Endothelial cell of umbilical vein (primary cell): ENCODE results near the gene RBM39. TPM values are rescaled to one million over a fixed set of nuclear protein-coding genes. Genes with fewer than 3 reads are reported as not detected.

Source experiments
- BruUV-seq: library from RNA; stranded (reverse); fragments of 400-500 nt; replicated peaks from 2 replicates; lab custom pipeline; 2021; lab: Mats Ljungman, UMichigan
- CTCF ChIA-PET: fragments of 300-600, 350-600 bp; sonication (Branson Sonifier 250); formaldehyde crosslinking; loops from one replicate; lab custom pipeline; 2021; ENCODE audit warnings: antibody characterized with exemption, inconsistent platforms; lab: Charles Lee
- POLR2A ChIA-PET: fragments of 300-600, 350-600 bp; sonication (Branson Sonifier 250); formaldehyde crosslinking; loops from one replicate; lab custom pipeline; 2021; ENCODE audit warnings: antibody characterized with exemption, inconsistent platforms; lab: Charles Lee
- DNase-seq: peaks from one replicate; pipeline ENCODE4 v3.0.0-alpha.2; 2011; ENCODE audit warnings: low read depth, low spot score
- FAIRE-seq: peaks from 2 replicates; lab custom pipeline; 2011; peaks lifted over from hg19 to GRCh38; lab: Jason Lieb, UNC
- H2AFZ ChIP-seq: 2 replicates; pipeline ENCODE4 v1.6.0; 2012; ENCODE audit warnings: low read depth, low read length, control low read depth, inconsistent platforms
- H3K27ac ChIP-seq: 2 replicates; pipeline ENCODE4 v1.5.1; 2011; ENCODE audit warnings: low read depth, mild to moderate bottlenecking, control low read depth, low read length, moderate library complexity; ENCODE audit not compliant: insufficient read depth
- H3K27me3 ChIP-seq, 2 experiments: 2 replicates each; pipeline versions ENCODE4 v1.6.0 to v1.6.1; 2011; ENCODE audit warnings: low read length in 2 of 2, mixed read lengths in 1 of 2; ENCODE audit not compliant: control insufficient read depth in 2 of 2, insufficient read depth in 2 of 2
- H3K36me3 ChIP-seq, 2 experiments: 2 replicates in 1 of 2; 3 replicates in 1 of 2; pipeline ENCODE4 v1.5.1; 2011; ENCODE audit warnings: low read length in 2 of 2, mild to moderate bottlenecking in 1 of 2, moderate library complexity in 1 of 2; ENCODE audit not compliant: control insufficient read depth in 2 of 2, insufficient read depth in 2 of 2; ENCODE audit errors: extremely low read depth in 1 of 2
- H3K4me1 ChIP-seq: 3 replicates; pipeline ENCODE4 v1.5.1; 2011; ENCODE audit warnings: mild to moderate bottlenecking, low read length; ENCODE audit not compliant: control insufficient read depth, insufficient read depth; ENCODE audit errors: extremely low read depth
- H3K4me2 ChIP-seq: 2 replicates; pipeline ENCODE4 v1.6.1; 2011; ENCODE audit warnings: low read length, control low read depth, mixed read lengths; ENCODE audit not compliant: insufficient read depth
- H3K4me3 ChIP-seq, 3 experiments: fragments of 200-600 bp in 1 of 3; sonication (generic), shearing (Covaris generic) in 1 of 3; replicated peaks in 1 of 3; 2 replicates each; pipeline ENCODE4 v1.5.1; 2011 to 2016; ENCODE audit warnings: control low read depth in 3 of 3, low read length in 3 of 3, mild to moderate bottlenecking in 2 of 3, inconsistent platforms in 1 of 3, low read depth in 1 of 3, moderate library complexity in 1 of 3; ENCODE audit not compliant: insufficient read depth in 1 of 3
- H3K79me2 ChIP-seq: 2 replicates; pipeline ENCODE4 v1.6.0; 2012; ENCODE audit warnings: low read length, inconsistent platforms; ENCODE audit not compliant: control insufficient read depth, insufficient read depth
- H3K9ac ChIP-seq: replicated peaks from 2 replicates; pipeline ENCODE3; 2011; ENCODE audit warnings: low read length, control low read depth; ENCODE audit not compliant: insufficient read depth; ENCODE audit errors: extremely low read depth
- H3K9me1 ChIP-seq: replicated peaks from 3 replicates; pipeline ENCODE4 v1.6.0; 2011; ENCODE audit warnings: mild to moderate bottlenecking, low read length; ENCODE audit not compliant: control insufficient read depth, insufficient read depth; ENCODE audit errors: extremely low read depth
- H3K9me3 ChIP-seq: replicated peaks from 2 replicates; pipeline ENCODE4 v1.5.1; 2012; ENCODE audit warnings: low read length, inconsistent platforms; ENCODE audit not compliant: control insufficient read depth, insufficient read depth
- H4K20me1 ChIP-seq: replicated peaks from 2 replicates; pipeline ENCODE3; 2011; ENCODE audit warnings: mild to moderate bottlenecking, low read length; ENCODE audit not compliant: control insufficient read depth, insufficient read depth; ENCODE audit errors: extremely low read depth
- EZH2 ChIP-seq: IDR thresholded peaks from 2 replicates; pipeline ENCODE4 v1.6.1; 2012; ENCODE audit warnings: borderline replicate concordance, low read depth, mild to moderate bottlenecking, moderate library complexity, low read length, inconsistent platforms; ENCODE audit not compliant: severe bottlenecking
- FOS ChIP-seq: IDR thresholded peaks from 2 replicates; pipeline ENCODE4 v1.6.1; 2011; ENCODE audit warnings: mild to moderate bottlenecking, low read length, moderate library complexity, borderline replicate concordance; ENCODE audit not compliant: insufficient read depth
- GATA2 ChIP-seq: IDR thresholded peaks from 2 replicates; pipeline ENCODE4 v1.7.0; 2011; ENCODE audit warnings: low read depth, mild to moderate bottlenecking, moderate library complexity, mixed read lengths, low read length; ENCODE audit not compliant: insufficient read length, insufficient read depth
- JUN ChIP-seq: IDR thresholded peaks from 2 replicates; pipeline ENCODE4 v1.6.1; 2011; ENCODE audit warnings: borderline replicate concordance, low read depth; ENCODE audit not compliant: insufficient read length, insufficient read depth
- MYC ChIP-seq: IDR thresholded peaks from one replicate; pipeline ENCODE4 v1.6.1; 2011; ENCODE audit warnings: mild to moderate bottlenecking, low read depth, low read length
- POLR2A ChIP-seq: IDR thresholded peaks from 2 replicates; pipeline ENCODE4 v1.6.1; 2012; ENCODE audit warnings: low read depth, mild to moderate bottlenecking, control low read depth, low read length
- POLR2AphosphoS5 ChIP-seq: IDR thresholded peaks from 2 replicates; pipeline ENCODE4 v1.6.1; 2012; ENCODE audit warnings: low read depth, mild to moderate bottlenecking, control low read depth, low read length, moderate library complexity; ENCODE audit not compliant: insufficient read depth
- dilution Hi-C: fragments of 300-500 bp; cut with MboI; formaldehyde crosslinking; loops from one replicate; pipeline ENCODE4 v1.15.0; 2019; ENCODE audit warnings: low sequenced_read_pairs; ENCODE audit not compliant: extremely low pct_ligation_motif_present
- intact Hi-C: fragments of 100-400 bp; cut with micrococcal nuclease; formaldehyde crosslinking; loops from one replicate; pipeline ENCODE4 v1.10.0; 2022
- polyA plus RNA-seq, 4 experiments: library from polyadenylated mRNA; depleted of rRNA in 3 of 4; stranded (reverse) in 3 of 4; unstranded in 1 of 4; fragments of >200 nt; gene quantifications; 2 replicates each; pipeline versions ENCODE4 v1.2.1 to v1.2.3, GENCODE V29; 2011 to 2012; ENCODE audit warnings: missing spikeins in 1 of 4
- small RNA-seq: library from RNA; depleted of rRNA; stranded (forward); fragments of <200 nt; gene quantifications from one replicate; pipeline ENCODE3, GENCODE V24; 2012; ENCODE audit warnings: low replicate concordance, low read depth; ENCODE audit not compliant: insufficient read depth, insufficient read length
- total RNA-seq: library from RNA; stranded (reverse); gene quantifications from 2 replicates; pipeline ENCODE4 v1.2.3, GENCODE V29; 2021
- TF ChIP-seq, protein P1 (sequence below), 2 donors: IDR thresholded peaks; 1 replicate in 1 of 2; 2 replicates in 1 of 2; pipeline ENCODE4 v1.5.1; 2011; ENCODE audit warnings: low read length in 2 of 2, mild to moderate bottlenecking in 2 of 2, moderate library complexity in 2 of 2, control low read depth in 1 of 2, inconsistent platforms in 1 of 2, low read depth in 1 of 2; ENCODE audit not compliant: insufficient read depth in 1 of 2; ENCODE audit errors: extremely low read depth in 1 of 2
- TF ChIP-seq, protein P2 (sequence below): IDR thresholded peaks from 2 replicates; pipeline ENCODE4 v1.6.1; 2011; ENCODE audit not compliant: insufficient read depth, insufficient read length

RBM39 gene
- total and polyA plus RNA-seq, 2 donors (not counting 3 experiments of a cell fraction or from before 2014, with no cell fraction given): 106 to 309 TPM

DNA sequence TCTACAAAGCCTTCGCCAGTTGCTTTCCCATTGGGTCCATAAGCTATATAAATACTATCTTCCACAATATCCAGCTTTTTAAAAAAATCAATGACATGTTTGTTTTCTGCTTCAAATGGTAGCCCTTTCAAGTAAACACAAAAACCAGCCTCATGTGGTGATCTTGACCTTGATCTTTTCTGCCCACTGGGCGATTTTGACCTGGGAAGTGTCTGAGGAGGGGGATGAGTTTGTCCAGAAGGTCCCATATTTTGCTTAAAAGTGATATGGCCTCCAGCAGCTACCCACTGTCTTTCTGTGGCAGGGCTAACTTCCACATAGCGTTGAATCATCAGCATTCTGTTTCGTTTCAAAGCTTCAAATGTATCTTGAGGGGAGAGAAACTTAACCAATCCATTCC, 88.2 kb downstream of the RBM39 start:
- dilution Hi-C loops: no loop called here
- Histone ChIP-seq H3K9me1 (no peaks in the 10 kb centered on the region), H4K20me1 (peaks cover 16% of the 10 kb centered on the region), H3K4me3 (no peak overlapping the region), H3K9ac (no peak overlapping the region), H3K4me1 (no peaks in the 10 kb centered on the region), H3K4me2 (no peak overlapping the region), H3K79me2 (peaks cover 97% of the 10 kb centered on the region), H2AFZ (no peak overlapping the region), H3K27ac (no peak overlapping the region), H3K27me3 (no peaks in the 10 kb centered on the region), H3K36me3 (peaks cover 21% of the 10 kb centered on the region in 2 experiments), H3K9me3 (no peaks in the 10 kb centered on the region)
- BruUV-seq: no TSS peak
- TF ChIP-seq GATA2 (no peak), JUN (no peak), MYC (no peak), POLR2A (no peak), FOS (no peak), EZH2 (no peak), POLR2AphosphoS5 (no peak)
- TF ChIP-seq, protein P1, sequence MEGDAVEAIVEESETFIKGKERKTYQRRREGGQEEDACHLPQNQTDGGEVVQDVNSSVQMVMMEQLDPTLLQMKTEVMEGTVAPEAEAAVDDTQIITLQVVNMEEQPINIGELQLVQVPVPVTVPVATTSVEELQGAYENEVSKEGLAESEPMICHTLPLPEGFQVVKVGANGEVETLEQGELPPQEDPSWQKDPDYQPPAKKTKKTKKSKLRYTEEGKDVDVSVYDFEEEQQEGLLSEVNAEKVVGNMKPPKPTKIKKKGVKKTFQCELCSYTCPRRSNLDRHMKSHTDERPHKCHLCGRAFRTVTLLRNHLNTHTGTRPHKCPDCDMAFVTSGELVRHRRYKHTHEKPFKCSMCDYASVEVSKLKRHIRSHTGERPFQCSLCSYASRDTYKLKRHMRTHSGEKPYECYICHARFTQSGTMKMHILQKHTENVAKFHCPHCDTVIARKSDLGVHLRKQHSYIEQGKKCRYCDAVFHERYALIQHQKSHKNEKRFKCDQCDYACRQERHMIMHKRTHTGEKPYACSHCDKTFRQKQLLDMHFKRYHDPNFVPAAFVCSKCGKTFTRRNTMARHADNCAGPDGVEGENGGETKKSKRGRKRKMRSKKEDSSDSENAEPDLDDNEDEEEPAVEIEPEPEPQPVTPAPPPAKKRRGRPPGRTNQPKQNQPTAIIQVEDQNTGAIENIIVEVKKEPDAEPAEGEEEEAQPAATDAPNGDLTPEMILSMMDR (IDR thresholded peaks at IDR 0.05; ENCODE audit: extremely low read depth in 1 of 2, insufficient read depth in 1 of 2, low read depth in 1 of 2, low read length in 2 of 2): no peak
- TF ChIP-seq, protein P2, sequence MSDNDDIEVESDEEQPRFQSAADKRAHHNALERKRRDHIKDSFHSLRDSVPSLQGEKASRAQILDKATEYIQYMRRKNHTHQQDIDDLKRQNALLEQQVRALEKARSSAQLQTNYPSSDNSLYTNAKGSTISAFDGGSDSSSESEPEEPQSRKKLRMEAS: no peak
- DNase-seq (no peak), FAIRE-seq (no peak)
- ChIA-PET POLR2A (no interaction called here), CTCF (interaction anchor here (0.6 to 1.7 kb wide), 2 partner anchors 32 to 35 kb away, joined by 5 read pairs; no protein-coding TSS in a partner anchor)
- intact Hi-C loops: no loop called here

Small RNA genes lying within 50 kb of the gene (small RNA-seq; reads per million reads assigned to genes)
- not detected for gene RF00026

Other genes starting within 250 kb of the RBM39 start
- not detected in 2 replicates for gene C20orf173, start 212.6 kb downstream of the RBM39 start, total RNA-seq
- gene C20orf173, start 212.6 kb downstream of the RBM39 start, polyA plus RNA-seq: not detected in 2 replicates
- gene ERGIC3, start 200.2 kb downstream of the RBM39 start, total RNA-seq: 202 and 203 TPM in 2 replicates
- gene ERGIC3, start 200.2 kb downstream of the RBM39 start, polyA plus RNA-seq: 419 and 481 TPM in 2 replicates
- gene SPAG4, start 126.4 kb downstream of the RBM39 start, total RNA-seq: 3.7 and 7.2 TPM in 2 replicates
- 9.5 and 12.3 TPM in 2 replicates for gene SPAG4, start 126.4 kb downstream of the RBM39 start, polyA plus RNA-seq
- 239 and 244 TPM in 2 replicates for gene CPNE1, start 77.4 kb downstream of the RBM39 start, total RNA-seq
- 316 and 368 TPM in 2 replicates for gene CPNE1, start 77.4 kb downstream of the RBM39 start, polyA plus RNA-seq
- 98.0 and 105 TPM in 2 replicates for gene RBM12, start 77.4 kb downstream of the RBM39 start, total RNA-seq
- 120 and 121 TPM in 2 replicates for gene RBM12, start 77.4 kb downstream of the RBM39 start, polyA plus RNA-seq
- 24.0 and 25.1 TPM in 2 replicates for gene NFS1, start 42.9 kb downstream of the RBM39 start, total RNA-seq
- gene NFS1, start 42.9 kb downstream of the RBM39 start, polyA plus RNA-seq: 28.4 and 36.5 TPM in 2 replicates
- gene ROMO1, start 42.9 kb downstream of the RBM39 start, total RNA-seq: 169 and 174 TPM in 2 replicates
- 845 and 1,099 TPM in 2 replicates for gene ROMO1, start 42.9 kb downstream of the RBM39 start, polyA plus RNA-seq
- 45.8 and 46.3 TPM in 2 replicates for gene PHF20, start 29.8 kb upstream of the RBM39 start, total RNA-seq
- gene PHF20, start 29.8 kb upstream of the RBM39 start, polyA plus RNA-seq: 16.0 and 25.0 TPM in 2 replicates
- gene SCAND1, start 212.2 kb upstream of the RBM39 start, total RNA-seq: 83.1 and 83.5 TPM in 2 replicates
- gene SCAND1, start 212.2 kb upstream of the RBM39 start, polyA plus RNA-seq: 85.7 and 139 TPM in 2 replicates
- gene CNBD2, start 226.3 kb upstream of the RBM39 start, total RNA-seq: 4.9 and 5.3 TPM in 2 replicates
- 4.8 and 7.5 TPM in 2 replicates for gene CNBD2, start 226.3 kb upstream of the RBM39 start, polyA plus RNA-seq